Thyroid gland (tissue), 4 donors: ENCODE data around the gene RFTN1. TPM values are rescaled to one million over a fixed set of nuclear protein-coding genes. Genes with fewer than 3 reads are reported as not detected.

Experiments
- DNase-seq, 2 donors: peaks; one replicate each; pipeline ENCODE4 v3.0.0-alpha.2; 2019
- H3K27ac ChIP-seq, 3 donors: fragments of 200-600 bp; sonication (generic); 1 replicate in 2 of 3; 2 replicates in 1 of 3; pipeline ENCODE4 v1.5.1; 2016 to 2019; ENCODE audit warnings: mild to moderate bottlenecking in 1 of 3, moderate library complexity in 1 of 3
- H3K27me3 ChIP-seq: fragments of 200-600 bp; sonication (generic); one replicate; pipeline ENCODE4 v1.5.1; 2019
- H3K36me3 ChIP-seq, 2 donors: fragments of 200-600 bp; sonication (generic); one replicate each; pipeline ENCODE4 v1.5.1; 2016 to 2019
- H3K4me1 ChIP-seq, 2 donors: fragments of 200-600 bp; sonication (generic); one replicate each; pipeline ENCODE4 v1.5.1; 2017 to 2019
- H3K4me3 ChIP-seq, 3 donors: fragments of 200-600 bp; sonication (generic); replicated peaks in 1 of 3; 1 replicate in 2 of 3; 2 replicates in 1 of 3; pipeline ENCODE4 v1.5.1; 2016; ENCODE audit warnings: mild to moderate bottlenecking in 1 of 3
- H3K9me3 ChIP-seq: fragments of 200-600 bp; sonication (generic); one replicate; pipeline ENCODE4 v1.5.1; 2017
- POLR2A ChIP-seq, 2 donors: fragments of 450-650 bp; IDR thresholded peaks; one replicate each; pipeline ENCODE4 v1.6.1; 2017; ENCODE audit warnings: antibody characterized with exemption in 2 of 2, mild to moderate bottlenecking in 2 of 2, moderate library complexity in 1 of 2
- WGBS, 2 donors: methylation state at CpG; one replicate each; pipeline ENCODE4 v1.1.5; 2017; 5-methylcytosine and 5-hydroxymethylcytosine counted together
- intact Hi-C: fragments of 100-400 bp; cut with DNase I; formaldehyde crosslinking; loops from one replicate; pipeline ENCODE4 v1.15.1; 2023
- total RNA-seq, 4 donors: library from RNA; depleted of rRNA; stranded (reverse); fragments of >200 nt; gene quantifications; one replicate each; pipeline ENCODE4 v1.2.3, GENCODE V29; 2016
- TF ChIP-seq, protein P1 (sequence below), 6 experiments: fragments of 200-600 bp in 3 of 6; fragments of 450-650 bp in 3 of 6; sonication (generic) in 3 of 6; IDR thresholded peaks; one replicate each; pipeline ENCODE4 v1.5.1; 2016 to 2019; ENCODE audit warnings: antibody characterized with exemption in 6 of 6, mild to moderate bottlenecking in 2 of 6, inconsistent platforms in 1 of 6, moderate library complexity in 1 of 6

Gene RFTN1
- total RNA-seq, 4 donors from 2014 or later, result 110 to 239 (median 153) TPM

DNA sequence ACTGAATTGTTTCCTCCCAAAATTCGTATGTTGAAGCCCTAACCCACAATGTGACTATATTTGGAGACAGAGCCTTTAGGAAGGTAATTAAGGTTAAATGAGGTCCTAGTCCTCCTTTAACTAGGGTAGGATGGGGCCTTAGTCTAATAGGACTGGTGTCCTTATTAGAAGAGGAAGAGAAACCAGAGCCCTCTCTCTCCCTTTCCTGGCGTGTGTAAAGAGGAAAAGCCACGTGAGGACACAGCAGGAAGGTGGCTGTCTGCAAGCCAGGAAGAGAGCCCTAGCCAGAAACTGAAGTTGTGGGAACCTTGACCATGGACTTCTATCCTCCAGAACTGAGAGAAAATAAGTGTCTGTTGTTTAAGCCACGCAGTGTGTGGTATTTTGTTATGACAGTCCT is 154.2 kb downstream of the RFTN1 start:
- Histone ChIP-seq H3K4me1 (peaks cover 0 to 14% of the 10 kb centered on the region in 2 donors), H3K36me3 (peaks cover 0 to 3% of the 10 kb centered on the region in 2 donors), H3K4me3 (no peak overlapping the region), H3K27ac (no peak overlapping the region), H3K27me3 (no peaks in the 10 kb centered on the region), H3K9me3 (no peaks in the 10 kb centered on the region)
- no peak for DNase-seq
- intact Hi-C loops, result no loop called here
- WGBS, 2 donors, result 82% methylated on average over 4 of the region's 4 CpGs
- TF ChIP-seq, protein P1, sequence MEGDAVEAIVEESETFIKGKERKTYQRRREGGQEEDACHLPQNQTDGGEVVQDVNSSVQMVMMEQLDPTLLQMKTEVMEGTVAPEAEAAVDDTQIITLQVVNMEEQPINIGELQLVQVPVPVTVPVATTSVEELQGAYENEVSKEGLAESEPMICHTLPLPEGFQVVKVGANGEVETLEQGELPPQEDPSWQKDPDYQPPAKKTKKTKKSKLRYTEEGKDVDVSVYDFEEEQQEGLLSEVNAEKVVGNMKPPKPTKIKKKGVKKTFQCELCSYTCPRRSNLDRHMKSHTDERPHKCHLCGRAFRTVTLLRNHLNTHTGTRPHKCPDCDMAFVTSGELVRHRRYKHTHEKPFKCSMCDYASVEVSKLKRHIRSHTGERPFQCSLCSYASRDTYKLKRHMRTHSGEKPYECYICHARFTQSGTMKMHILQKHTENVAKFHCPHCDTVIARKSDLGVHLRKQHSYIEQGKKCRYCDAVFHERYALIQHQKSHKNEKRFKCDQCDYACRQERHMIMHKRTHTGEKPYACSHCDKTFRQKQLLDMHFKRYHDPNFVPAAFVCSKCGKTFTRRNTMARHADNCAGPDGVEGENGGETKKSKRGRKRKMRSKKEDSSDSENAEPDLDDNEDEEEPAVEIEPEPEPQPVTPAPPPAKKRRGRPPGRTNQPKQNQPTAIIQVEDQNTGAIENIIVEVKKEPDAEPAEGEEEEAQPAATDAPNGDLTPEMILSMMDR (IDR thresholded peaks at IDR 0.05), result no peak
- TF ChIP-seq POLR2A (IDR thresholded peaks at IDR 0.05), result no peak

DNA sequence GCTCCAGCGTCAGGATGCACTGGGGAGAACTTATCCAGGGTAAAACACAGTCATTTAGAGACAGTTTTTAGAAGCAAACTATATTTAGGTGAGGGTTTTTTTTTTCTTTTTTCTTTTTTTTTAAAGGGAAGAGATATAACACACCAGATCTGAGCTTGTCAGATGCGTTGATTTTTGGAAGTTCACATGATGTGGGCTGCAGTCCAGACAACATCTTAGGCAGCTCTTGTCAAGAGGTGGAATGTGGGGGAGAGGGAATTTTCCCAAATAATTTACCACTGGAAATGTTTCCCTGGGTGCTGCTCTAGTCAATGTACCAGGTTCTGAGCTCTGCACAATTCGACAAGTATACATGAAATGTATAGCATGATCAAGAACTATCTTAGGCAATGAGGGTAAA is 155.2 kb downstream of the RFTN1 start:
- intact Hi-C loops, result no loop called here
- H3K27me3 ChIP-seq, result no peaks in the 10 kb centered on the region
- no peaks in the 10 kb centered on the region for H3K9me3 ChIP-seq
- TF ChIP-seq, protein P1 (IDR thresholded peaks at IDR 0.05), result no peak
- TF ChIP-seq POLR2A (IDR thresholded peaks at IDR 0.05), result no peak
- no peak for DNase-seq
- H3K36me3 ChIP-seq, result peaks cover 0 to 3% of the 10 kb centered on the region in 2 donors
- no peak overlapping the region for H3K27ac ChIP-seq
- no peak overlapping the region for H3K4me3 ChIP-seq
- WGBS, 2 donors, result 85% methylated on average over 3 of the region's 3 CpGs
- peaks cover 0 to 12% of the 10 kb centered on the region in 2 donors for H3K4me1 ChIP-seq

DNA sequence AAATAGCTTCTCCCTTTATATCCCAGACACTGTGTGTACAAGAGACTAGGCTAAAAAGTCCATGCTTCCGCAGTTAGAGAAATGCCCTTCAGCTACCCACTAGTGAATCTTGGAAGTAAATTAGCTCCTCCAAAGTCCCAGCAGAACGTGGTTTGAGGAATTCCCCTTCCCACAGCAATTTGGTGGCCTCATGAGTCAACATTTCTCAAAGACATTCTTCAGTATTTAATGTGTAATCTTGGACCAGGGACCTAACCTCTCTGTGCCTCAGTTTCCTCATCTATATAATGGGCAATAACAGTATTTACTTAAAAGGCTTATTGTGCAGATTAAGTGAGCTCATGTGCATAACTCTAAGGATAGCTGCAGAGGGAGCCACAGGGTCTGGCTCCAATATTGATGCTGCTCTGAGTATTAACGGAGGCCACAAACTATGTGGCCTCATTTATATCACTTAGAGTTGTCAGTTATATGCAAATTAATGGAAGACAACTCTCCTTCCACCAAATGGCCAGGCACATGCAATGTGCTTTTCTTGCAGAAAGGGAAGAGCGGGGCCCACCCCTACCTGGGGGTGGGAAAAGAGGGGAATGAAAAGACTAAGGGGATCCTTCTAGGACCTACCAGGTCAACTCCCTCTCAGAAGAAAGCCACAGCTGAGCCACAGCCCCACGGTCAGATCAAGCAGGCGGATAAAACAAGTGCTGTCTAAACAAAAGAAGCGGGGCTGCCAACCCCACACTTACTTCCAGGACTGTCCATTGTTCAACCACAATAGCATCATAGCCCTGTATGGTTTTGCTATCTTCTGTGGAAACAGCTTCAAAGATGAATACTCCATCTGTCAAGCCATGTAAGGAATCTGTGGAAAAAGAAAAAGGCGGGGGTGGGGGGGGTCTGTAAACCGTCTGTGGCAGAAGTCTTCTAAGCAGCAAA is 156.0 kb downstream of the RFTN1 start:
- no peak for TF ChIP-seq POLR2A (IDR thresholded peaks at IDR 0.05)
- TF ChIP-seq, protein P1 (IDR thresholded peaks at IDR 0.05), result no peak
- Histone ChIP-seq H3K27ac (no peak overlapping the region), H3K4me1 (peaks cover 0 to 4% of the 10 kb centered on the region in 2 donors), H3K4me3 (no peak overlapping the region), H3K9me3 (no peaks in the 10 kb centered on the region), H3K36me3 (peaks cover 0 to 3% of the 10 kb centered on the region in 2 donors), H3K27me3 (no peaks in the 10 kb centered on the region)
- WGBS, 2 donors, result 81 to 84% methylated on average over 9 of the region's 9 CpGs
- DNase-seq, result no peak
- intact Hi-C loops, result no loop called here

DNA sequence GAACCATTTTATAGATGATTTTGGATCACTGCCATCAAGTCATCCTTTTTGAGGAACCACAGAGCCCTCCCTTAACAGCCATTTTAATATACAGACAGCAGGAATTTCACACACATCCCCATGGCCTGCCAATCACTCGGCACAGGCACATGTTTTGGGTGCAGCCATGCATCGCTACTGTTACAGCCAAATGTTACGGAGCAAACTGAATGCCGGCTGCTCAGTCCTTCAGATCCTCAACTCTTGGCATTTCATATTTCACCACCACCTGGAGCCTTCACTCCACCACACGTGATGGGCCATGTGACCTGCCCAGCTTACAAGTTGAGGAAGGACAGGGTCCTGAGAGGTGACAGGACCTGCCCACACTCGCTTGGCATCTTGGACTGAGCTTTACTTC is 157.7 kb downstream of the RFTN1 start:
- DNase-seq, result peak in 1 of 2 donors; percentile 45
- no peaks in the 10 kb centered on the region for H3K27me3 ChIP-seq
- peaks cover 0 to 3% of the 10 kb centered on the region in 2 donors for H3K36me3 ChIP-seq
- no peak for TF ChIP-seq POLR2A (IDR thresholded peaks at IDR 0.05)
- TF ChIP-seq, protein P1 (IDR thresholded peaks at IDR 0.05), result no peak
- peaks cover 0 to 4% of the 10 kb centered on the region in 2 donors for H3K4me1 ChIP-seq
- H3K9me3 ChIP-seq, result no peaks in the 10 kb centered on the region
- no peak overlapping the region for H3K27ac ChIP-seq
- WGBS, 2 donors, result 82 to 96% methylated on average over 6 of the region's 6 CpGs
- no peak overlapping the region for H3K4me3 ChIP-seq
- intact Hi-C loops, result no loop called here

DNA sequence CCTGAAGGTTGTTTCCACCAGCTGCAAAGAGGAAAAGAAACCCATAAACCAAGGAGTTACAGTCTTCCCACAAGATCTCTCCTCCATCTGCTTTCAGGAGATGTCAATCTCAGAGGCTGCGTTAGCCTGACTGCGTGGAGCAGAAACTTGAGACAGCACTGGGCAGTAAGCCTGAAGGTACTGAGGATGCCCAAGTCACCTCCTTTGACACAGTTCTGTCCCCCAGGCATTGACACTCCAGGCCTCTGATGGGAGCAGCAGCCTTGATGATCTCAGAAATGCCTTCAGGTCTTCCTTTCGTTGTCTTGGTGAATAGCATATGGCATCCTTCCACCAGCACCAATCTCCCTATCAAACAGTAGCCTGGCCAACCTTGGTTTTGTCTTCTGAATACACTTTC is 159.2 kb downstream of the RFTN1 start:
- H3K4me3 ChIP-seq, result no peak overlapping the region
- TF ChIP-seq POLR2A (IDR thresholded peaks at IDR 0.05), result no peak
- TF ChIP-seq, protein P1 (IDR thresholded peaks at IDR 0.05), result no peak
- intact Hi-C loops, result no loop called here
- H3K27ac ChIP-seq, result no peak overlapping the region
- peaks cover 3 to 5% of the 10 kb centered on the region in 2 donors for H3K36me3 ChIP-seq
- H3K9me3 ChIP-seq, result no peaks in the 10 kb centered on the region
- DNase-seq, result no peak
- peaks cover 7 to 8% of the 10 kb centered on the region in 2 donors for H3K4me1 ChIP-seq
- 95 to 98% methylated on average over 3 of the region's 3 CpGs for WGBS, 2 donors
- H3K27me3 ChIP-seq, result no peaks in the 10 kb centered on the region
